NT2/D1 (cell line): ENCODE measurements around the gene SYT10.
A peak's percentile ranks its signal among the peaks of the same experiment; 100 is the strongest.

Experiments used
- DNase-seq: peaks from one replicate; pipeline ENCODE4 v3.0.0-alpha.2; 2011; ENCODE audit warnings: low read depth, low spot score
- H3K27me3 ChIP-seq: 2 replicates; pipeline ENCODE4 v1.6.0; 2011; ENCODE audit warnings: mild to moderate bottlenecking; ENCODE audit not compliant: insufficient read length, insufficient read depth
- H3K36me3 ChIP-seq: 2 replicates; pipeline ENCODE4 v1.6.1; 2011; ENCODE audit warnings: mild to moderate bottlenecking, low read length, mixed read lengths; ENCODE audit not compliant: insufficient read depth, insufficient read length
- H3K4me1 ChIP-seq: 2 replicates; pipeline ENCODE4 v1.5.1; 2011; ENCODE audit not compliant: insufficient read depth, insufficient read length
- H3K4me3 ChIP-seq: 2 replicates; pipeline ENCODE4 v1.5.1; 2011; ENCODE audit warnings: low read depth; ENCODE audit not compliant: insufficient read length
- H3K9ac ChIP-seq: 2 replicates; pipeline ENCODE4 v1.6.0; 2011; ENCODE audit warnings: low read depth; ENCODE audit not compliant: insufficient read length
- H3K9me3 ChIP-seq: 2 replicates; pipeline ENCODE4 v1.5.1; 2011; ENCODE audit warnings: mild to moderate bottlenecking, low read length; ENCODE audit not compliant: insufficient read depth
- SUZ12 ChIP-seq: IDR thresholded peaks from 2 replicates; pipeline ENCODE4 v1.6.1; 2011; ENCODE audit not compliant: insufficient read length, insufficient read depth; ENCODE audit errors: extremely low read depth
- YY1 ChIP-seq: IDR thresholded peaks from 2 replicates; pipeline ENCODE4 v1.6.1; 2011; ENCODE audit not compliant: insufficient read length, insufficient read depth
- ZNF274 ChIP-seq: IDR thresholded peaks from 2 replicates; pipeline ENCODE4 v1.6.1; 2011; ENCODE audit warnings: mild to moderate bottlenecking, low read depth, low read length

SYT10 gene

DNA sequence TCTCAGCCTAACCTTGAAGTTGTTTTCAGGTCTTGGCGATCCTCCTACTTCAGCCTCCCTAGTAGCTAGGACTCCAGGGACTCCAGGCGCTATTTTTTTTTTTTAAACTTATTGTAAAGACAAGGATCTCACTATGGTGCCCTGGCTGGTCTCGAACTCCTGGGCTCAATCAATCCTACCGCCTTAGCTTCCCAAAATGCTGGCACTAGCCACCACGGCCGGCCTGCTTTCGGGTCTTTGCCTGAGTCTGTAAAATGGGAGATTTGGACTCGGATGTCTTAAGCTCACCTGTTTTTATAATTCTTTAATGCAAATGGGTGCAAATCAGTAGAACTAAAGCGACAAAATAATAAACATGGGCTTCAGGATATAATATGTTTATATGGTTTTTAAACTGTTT is 858 bp upstream of the SYT10 start:
- no peaks in the 10 kb centered on the region for H3K36me3 ChIP-seq
- no peak for DNase-seq
- no peak overlapping the region for H3K9ac ChIP-seq
- H3K9me3 ChIP-seq: no peaks in the 10 kb centered on the region
- TF ChIP-seq ZNF274 (no peak), SUZ12 (no peak), YY1 (no peak)
- no peaks in the 10 kb centered on the region for H3K4me1 ChIP-seq
- peaks cover 50% of the 10 kb centered on the region for H3K27me3 ChIP-seq
- H3K4me3 ChIP-seq: no peak overlapping the region

DNA sequence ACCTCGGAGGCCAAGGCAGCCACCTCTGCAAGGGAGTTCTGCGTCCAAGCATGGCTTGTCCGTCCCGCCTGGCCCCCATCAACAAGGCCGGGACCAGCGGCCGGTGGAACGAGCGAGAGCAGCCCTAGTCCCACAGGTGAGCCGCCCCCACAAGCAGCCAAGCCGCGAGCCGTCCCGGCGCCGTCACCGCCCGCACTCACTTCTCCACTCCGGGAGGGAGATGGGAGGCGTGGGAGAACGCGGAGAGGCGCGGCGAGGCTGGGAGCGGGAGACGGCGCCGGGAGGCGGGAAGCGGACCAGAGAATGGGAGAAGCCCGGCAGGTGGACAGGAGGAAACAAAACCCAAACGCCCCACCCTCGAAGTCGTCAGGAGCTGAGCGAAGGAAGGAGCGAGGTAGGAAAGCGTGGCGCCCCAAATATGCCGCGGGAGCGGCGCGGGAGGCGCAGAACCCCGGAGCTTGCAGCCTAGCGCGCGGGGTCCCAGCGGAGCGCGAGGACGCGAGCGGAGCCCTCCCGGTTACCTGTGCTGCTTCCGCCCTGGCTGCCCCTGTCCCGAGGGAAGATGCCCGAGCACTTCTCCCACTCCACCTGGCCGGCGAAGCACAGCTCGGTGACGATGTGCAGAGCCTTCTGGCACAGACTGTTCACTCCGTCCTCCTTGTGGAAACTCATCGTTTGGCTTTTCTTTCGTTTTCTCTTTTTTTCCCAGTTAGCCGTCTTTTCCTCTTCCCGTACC is 600 bp downstream of the SYT10 start:
- Histone ChIP-seq H3K9me3 (no peaks in the 10 kb centered on the region), H3K4me1 (no peaks in the 10 kb centered on the region), H3K27me3 (peaks cover 50% of the 10 kb centered on the region), H3K9ac (peak overlapping the region; percentile 86), H3K4me3 (peak overlapping the region; percentile 77), H3K36me3 (no peaks in the 10 kb centered on the region)
- TF ChIP-seq SUZ12: no peak
- TF ChIP-seq ZNF274: no peak
- TF ChIP-seq YY1: no peak
- peak; percentile 39 for DNase-seq

DNA sequence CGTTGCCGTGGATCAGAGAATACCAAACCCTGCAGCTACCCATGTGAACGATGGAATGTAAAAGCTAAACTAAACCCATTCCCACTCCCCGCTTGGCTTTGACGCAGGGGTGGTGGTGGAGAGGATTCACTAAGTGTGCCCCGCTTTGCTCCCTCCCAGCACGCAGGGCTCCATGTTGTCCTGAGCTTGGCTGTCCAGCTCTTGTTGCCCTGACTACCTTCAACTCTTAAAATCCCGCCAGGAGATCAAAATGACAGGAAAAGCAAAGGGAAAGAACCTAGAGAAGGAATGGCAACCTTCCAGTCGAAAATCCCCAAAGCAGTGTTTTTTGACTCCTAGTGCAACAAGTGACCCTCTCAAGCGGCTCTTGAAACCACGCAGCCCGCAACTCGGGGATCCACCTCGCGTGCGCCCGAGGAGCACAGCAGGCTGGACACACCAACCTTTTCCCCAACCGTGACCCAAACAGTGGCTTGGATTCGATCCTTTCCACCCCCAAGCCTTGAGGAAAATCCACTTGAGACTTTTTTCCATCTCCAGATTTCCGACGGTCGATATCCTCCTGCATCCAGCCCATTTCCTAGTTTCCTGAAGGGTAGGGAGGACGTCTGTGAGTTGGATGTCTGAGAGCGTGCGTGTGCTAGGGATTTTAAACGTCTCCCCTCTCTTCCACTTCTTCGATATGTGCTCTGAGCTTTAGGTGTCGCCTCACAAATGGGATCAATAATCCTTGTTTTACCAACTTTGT is 1.4 kb downstream of the SYT10 start:
- no peak for DNase-seq
- TF ChIP-seq SUZ12: peak; percentile 16
- no peak for TF ChIP-seq ZNF274
- no peak for TF ChIP-seq YY1
- Histone ChIP-seq H3K4me3 (peak overlapping the region; percentile 77), H3K9ac (peak overlapping the region; percentile 86), H3K9me3 (no peaks in the 10 kb centered on the region), H3K4me1 (no peaks in the 10 kb centered on the region), H3K36me3 (no peaks in the 10 kb centered on the region), H3K27me3 (peaks cover 50% of the 10 kb centered on the region)

DNA sequence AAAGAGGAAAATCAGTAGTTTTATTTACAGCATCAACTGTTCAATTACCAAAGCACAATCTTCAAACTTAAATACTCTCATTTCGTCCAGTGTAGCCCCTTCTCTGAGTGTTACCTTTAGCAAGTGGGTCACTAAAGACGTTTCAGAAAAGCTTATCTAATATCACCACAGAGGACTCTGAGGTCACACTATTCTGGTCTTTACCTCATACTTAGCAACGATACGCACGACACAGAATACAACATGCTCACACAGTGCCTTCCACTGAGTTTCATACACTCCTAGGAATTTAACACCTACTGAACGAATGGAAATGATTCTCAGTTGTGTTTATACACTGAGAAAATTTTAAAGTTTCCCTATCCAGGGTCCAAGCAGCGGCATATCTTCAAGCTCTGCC is 2.0 kb downstream of the SYT10 start:
- Histone ChIP-seq H3K4me3 (no peak overlapping the region), H3K9ac (no peak overlapping the region), H3K9me3 (no peaks in the 10 kb centered on the region), H3K36me3 (no peaks in the 10 kb centered on the region), H3K27me3 (peaks cover 50% of the 10 kb centered on the region), H3K4me1 (no peaks in the 10 kb centered on the region)
- no peak for TF ChIP-seq SUZ12
- no peak for DNase-seq

DNA sequence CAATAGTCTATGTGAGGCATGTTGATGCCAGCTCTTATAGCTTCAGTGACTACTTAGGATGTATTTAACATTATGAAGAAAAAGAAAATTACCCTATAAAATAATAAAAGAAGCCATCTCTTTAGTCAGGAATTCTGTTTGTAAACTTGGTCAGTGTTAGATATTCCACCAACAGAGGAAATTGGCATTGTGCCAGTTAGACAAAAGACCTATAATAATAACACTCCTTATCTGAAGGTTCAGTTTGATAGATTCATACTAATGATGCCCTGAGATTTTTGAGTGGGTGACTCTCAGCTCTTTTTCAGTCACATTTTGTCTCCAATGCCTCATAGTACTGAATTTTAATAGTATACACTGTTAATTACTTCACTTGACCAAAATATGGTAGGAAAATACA is 6.6 kb downstream of the SYT10 start:
- Histone ChIP-seq H3K9ac (no peak overlapping the region), H3K36me3 (no peaks in the 10 kb centered on the region), H3K4me3 (no peak overlapping the region), H3K27me3 (peaks cover 17% of the 10 kb centered on the region), H3K4me1 (no peaks in the 10 kb centered on the region), H3K9me3 (no peaks in the 10 kb centered on the region)
- TF ChIP-seq ZNF274: no peak
- no peak for TF ChIP-seq YY1
- no peak for TF ChIP-seq SUZ12
- no peak for DNase-seq

DNA sequence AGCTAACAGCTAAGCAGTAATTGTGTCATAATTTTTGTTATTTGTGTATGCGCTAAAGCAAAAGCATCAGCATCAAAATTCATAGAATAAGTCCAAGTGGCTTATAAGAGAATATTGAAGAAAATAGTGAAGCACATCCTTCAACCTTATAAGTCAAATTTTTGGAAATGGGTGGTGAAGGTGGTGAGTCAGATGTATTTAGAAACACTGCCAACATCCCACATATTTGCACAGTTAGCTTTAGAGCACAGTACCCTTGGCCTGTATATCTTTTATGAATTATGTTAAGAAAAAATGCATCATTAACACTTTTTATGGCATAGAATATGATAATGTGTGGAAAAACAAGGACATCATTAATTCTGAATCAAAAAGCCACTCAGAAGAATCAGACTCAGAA is 8.0 kb downstream of the SYT10 start:
- Histone ChIP-seq H3K4me1 (no peaks in the 10 kb centered on the region), H3K9me3 (no peaks in the 10 kb centered on the region), H3K9ac (no peak overlapping the region), H3K27me3 (peaks cover 3% of the 10 kb centered on the region), H3K36me3 (no peaks in the 10 kb centered on the region), H3K4me3 (no peak overlapping the region)
- DNase-seq: no peak
- TF ChIP-seq YY1 (no peak), ZNF274 (no peak), SUZ12 (no peak)

DNA sequence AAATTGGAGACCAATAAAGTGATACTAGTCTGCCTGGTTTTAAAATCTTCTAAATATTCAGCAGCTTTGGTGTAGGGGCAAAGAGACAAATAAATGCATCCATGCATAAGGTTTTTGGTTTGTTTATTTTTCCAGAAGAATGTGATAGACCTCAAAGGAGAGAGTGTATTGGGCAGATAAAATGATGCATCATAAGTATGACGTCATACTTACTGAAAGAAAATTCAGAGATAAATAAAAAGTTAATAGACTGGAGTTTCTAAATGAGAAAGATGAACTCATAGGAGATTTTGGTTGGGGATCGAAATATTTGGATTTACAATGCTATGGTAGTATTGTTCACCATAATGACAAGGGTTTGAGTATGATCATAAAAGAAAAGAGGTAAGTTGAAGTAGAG is 10.2 kb downstream of the SYT10 start:
- Histone ChIP-seq H3K27me3 (no peaks in the 10 kb centered on the region), H3K9ac (no peak overlapping the region), H3K4me1 (no peaks in the 10 kb centered on the region), H3K36me3 (no peaks in the 10 kb centered on the region), H3K9me3 (no peaks in the 10 kb centered on the region), H3K4me3 (no peak overlapping the region)
- TF ChIP-seq ZNF274: no peak
- no peak for TF ChIP-seq YY1
- no peak for TF ChIP-seq SUZ12
- no peak for DNase-seq
